Prostate gland (tissue), 2 donors: ENCODE measurements around the gene AGPAT1. TPM values are rescaled to one million over a fixed set of nuclear protein-coding genes. Genes with fewer than 3 reads are reported as not detected.

Experiments
- DNase-seq: peaks from one replicate; pipeline ENCODE4 v3.0.0-alpha.2; 2019; ENCODE audit warnings: low spot score
- H3K27ac ChIP-seq, 2 donors: fragments of 200-600 bp; sonication (generic); 2 replicates each; pipeline ENCODE4 v1.5.1; 2017 to 2019
- H3K27me3 ChIP-seq: fragments of 200-600 bp; sonication (generic); replicated peaks from 2 replicates; pipeline ENCODE4 v1.5.1; 2019; ENCODE audit not compliant: insufficient read depth
- H3K36me3 ChIP-seq, 2 donors: fragments of 200-600 bp; sonication (generic); 1 replicate in 1 of 2; 2 replicates in 1 of 2; pipeline versions ENCODE4 v1.5.1 to v1.8.1; 2017 to 2019
- H3K4me1 ChIP-seq: fragments of 200-600 bp; sonication (generic); replicated peaks from 2 replicates; pipeline ENCODE4 v1.5.1; 2019
- H3K4me3 ChIP-seq, 2 donors: fragments of 200-600 bp; sonication (generic); 2 replicates each; pipeline ENCODE4 v1.5.1; 2017 to 2019
- H3K9me3 ChIP-seq: fragments of 200-600 bp; sonication (generic); 2 replicates; pipeline ENCODE4 v1.5.1; 2017
- POLR2A ChIP-seq: fragments of 450-650 bp; IDR thresholded peaks from one replicate; pipeline ENCODE4 v1.6.1; 2016; ENCODE audit warnings: antibody characterized with exemption, mild to moderate bottlenecking
- POLR2AphosphoS5 ChIP-seq: sonication (generic); formaldehyde crosslinking; IDR thresholded peaks from one replicate; pipeline ENCODE4 v1.6.1; 2017; ENCODE audit warnings: antibody characterized with exemption
- WGBS: methylation state at CpG from one replicate; pipeline ENCODE4 v1.1.5; 2018; 5-methylcytosine and 5-hydroxymethylcytosine counted together
- intact Hi-C: fragments of 100-400 bp; cut with DNase I; formaldehyde crosslinking; loops from one replicate; pipeline ENCODE4 v1.14.2; 2022
- total RNA-seq, 2 donors: library from RNA; depleted of rRNA; stranded (reverse); fragments of >200 nt; gene quantifications; one replicate each; pipeline ENCODE4 v1.1.0, GENCODE V29; 2016
- TF ChIP-seq, protein P1 (sequence below), 4 experiments: fragments of 200-600 bp in 2 of 4; fragments of 450-650 bp in 2 of 4; sonication (generic) in 2 of 4; IDR thresholded peaks; 1 replicate in 3 of 4; 2 replicates in 1 of 4; pipeline ENCODE4 v1.5.1; 2016 to 2019; ENCODE audit warnings: antibody characterized with exemption in 4 of 4, mild to moderate bottlenecking in 2 of 4, moderate library complexity in 2 of 4

AGPAT1 gene
- total RNA-seq, 2 donors from 2014 or later: 52.6 to 113 TPM

GRCh38 chr6:32152769-32153563 lies 22.9 kb downstream of the AGPAT1 start:
- DNase-seq: no peak
- H3K36me3 ChIP-seq: peaks cover 0 to 5% of the 10 kb centered on the region in 2 donors
- 12% methylated on average over 35 of the region's 35 CpGs for WGBS
- intact Hi-C loops: loop anchor here (10.0 kb wide), 2 partner anchors 188 to 248 kb away; partner anchors contain the start of gene ZBTB12
- H3K4me3 ChIP-seq: peak overlapping the region; percentile 53 to 61
- H3K27me3 ChIP-seq: no peaks in the 10 kb centered on the region
- no peaks in the 10 kb centered on the region for H3K9me3 ChIP-seq
- H3K4me1 ChIP-seq: peaks cover 14% of the 10 kb centered on the region
- H3K27ac ChIP-seq: peak overlapping the region; percentile 88 to 89
- no peak for TF ChIP-seq POLR2AphosphoS5
- TF ChIP-seq, protein P1, sequence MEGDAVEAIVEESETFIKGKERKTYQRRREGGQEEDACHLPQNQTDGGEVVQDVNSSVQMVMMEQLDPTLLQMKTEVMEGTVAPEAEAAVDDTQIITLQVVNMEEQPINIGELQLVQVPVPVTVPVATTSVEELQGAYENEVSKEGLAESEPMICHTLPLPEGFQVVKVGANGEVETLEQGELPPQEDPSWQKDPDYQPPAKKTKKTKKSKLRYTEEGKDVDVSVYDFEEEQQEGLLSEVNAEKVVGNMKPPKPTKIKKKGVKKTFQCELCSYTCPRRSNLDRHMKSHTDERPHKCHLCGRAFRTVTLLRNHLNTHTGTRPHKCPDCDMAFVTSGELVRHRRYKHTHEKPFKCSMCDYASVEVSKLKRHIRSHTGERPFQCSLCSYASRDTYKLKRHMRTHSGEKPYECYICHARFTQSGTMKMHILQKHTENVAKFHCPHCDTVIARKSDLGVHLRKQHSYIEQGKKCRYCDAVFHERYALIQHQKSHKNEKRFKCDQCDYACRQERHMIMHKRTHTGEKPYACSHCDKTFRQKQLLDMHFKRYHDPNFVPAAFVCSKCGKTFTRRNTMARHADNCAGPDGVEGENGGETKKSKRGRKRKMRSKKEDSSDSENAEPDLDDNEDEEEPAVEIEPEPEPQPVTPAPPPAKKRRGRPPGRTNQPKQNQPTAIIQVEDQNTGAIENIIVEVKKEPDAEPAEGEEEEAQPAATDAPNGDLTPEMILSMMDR (IDR thresholded peaks at IDR 0.05): no peak
- no peak for TF ChIP-seq POLR2A

DNA sequence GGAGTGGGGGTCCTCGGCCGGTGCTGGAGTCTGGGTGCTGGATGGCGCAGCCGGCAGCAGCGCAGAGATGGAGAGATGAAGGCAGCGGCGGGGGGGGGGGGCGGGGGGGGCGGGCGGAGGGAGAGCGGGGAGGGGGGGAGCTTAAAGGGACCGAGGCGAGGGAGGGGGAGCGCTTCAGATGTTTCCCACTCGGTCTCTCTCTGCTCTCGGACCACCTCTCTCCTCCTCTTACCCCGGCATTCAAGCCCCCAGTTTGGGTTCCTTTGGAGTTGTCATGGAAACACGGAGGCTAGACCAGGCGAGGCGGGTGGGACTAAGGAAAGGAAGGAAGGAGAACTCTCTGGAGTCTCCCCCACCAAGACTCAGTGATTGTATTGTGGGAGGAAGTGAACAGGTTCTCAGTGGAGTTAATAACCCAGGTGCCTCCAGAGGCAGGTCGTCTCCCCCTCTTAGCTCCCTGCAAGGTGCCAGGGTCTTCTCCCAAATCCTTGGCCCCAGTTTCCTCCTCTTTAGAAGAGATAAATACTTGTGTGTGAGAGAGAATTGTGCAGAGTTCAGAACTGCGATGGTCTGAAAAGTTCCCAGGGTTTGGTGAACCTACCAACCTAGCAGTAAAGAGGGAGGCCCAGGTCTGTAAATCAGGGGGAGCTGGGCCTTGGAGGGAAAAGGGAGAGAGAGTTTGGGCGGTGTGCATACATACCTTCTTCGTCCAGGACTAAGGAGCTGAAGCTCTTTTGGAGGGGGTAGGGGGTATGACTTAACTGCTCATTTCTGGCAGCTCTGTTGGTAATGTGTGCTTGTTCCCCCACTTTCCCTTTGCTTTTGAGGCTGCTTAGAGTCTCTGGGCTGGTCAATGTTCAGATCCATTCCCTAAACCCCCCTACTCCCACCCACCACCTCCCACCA lies 23.8 kb downstream of the AGPAT1 start, which contains the start of gene PRRT1:
Gene PRRT1 (minus strand): TSS at position 77 of the 906 bp plus-strand sequence. CDS start 112 bp downstream, outside the sequence.
- peak within 1 kb of the TSS; percentile 88 to 89 for H3K27ac ChIP-seq
- 11% methylated on average over 23 of the region's 24 CpGs for WGBS
- no peak for TF ChIP-seq POLR2AphosphoS5
- TF ChIP-seq, protein P1 (IDR thresholded peaks at IDR 0.05): no peak
- no peak for TF ChIP-seq POLR2A
- H3K36me3 ChIP-seq: no peaks in the 10 kb centered on the region
- DNase-seq: no peak
- intact Hi-C loops: loop anchor here (2.0 to 10.0 kb wide), 3 partner anchors 21 to 247 kb away; partner anchors contain the start of genes FKBPL and ZBTB12
- H3K4me1 ChIP-seq: peaks cover 14% of the 10 kb centered on the region
- peak within 1 kb of the TSS; percentile 53 to 61 for H3K4me3 ChIP-seq
- no peaks in the 10 kb centered on the region for H3K9me3 ChIP-seq
- no peaks in the 10 kb centered on the region for H3K27me3 ChIP-seq

DNA sequence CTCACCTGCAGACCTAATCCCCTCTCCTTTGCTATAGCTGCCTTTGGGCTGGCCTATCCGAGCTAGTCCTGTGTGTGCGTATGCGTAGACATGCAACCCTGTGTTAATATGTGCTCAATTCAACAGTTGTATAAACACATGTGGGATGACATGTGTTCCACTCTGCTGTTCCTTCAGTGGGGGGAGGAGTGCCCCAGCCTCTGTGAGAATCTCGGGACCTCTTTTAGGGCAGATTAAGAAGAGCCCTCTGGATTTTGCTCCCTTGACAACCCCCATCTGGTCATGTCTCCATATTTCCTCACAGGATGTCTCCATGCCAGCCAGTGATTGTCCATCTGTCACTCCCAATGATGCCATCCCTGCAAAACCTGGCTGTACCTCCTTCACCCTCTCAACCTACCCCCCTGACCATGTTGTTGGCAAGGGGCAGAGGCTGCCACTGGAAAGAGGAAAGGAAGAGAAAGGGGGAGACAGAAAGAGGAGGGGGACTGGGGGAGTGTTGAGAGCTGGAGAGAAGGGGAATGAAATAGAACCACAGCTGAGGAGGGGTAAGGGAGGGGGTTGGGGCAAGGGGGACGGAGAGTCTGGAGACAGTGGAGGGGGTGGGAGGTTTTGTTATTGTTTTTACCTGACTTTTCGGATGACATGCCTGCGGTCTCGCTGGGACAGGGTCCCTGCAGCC lies 24.6 kb downstream of the AGPAT1 start:
- DNase-seq: no peak
- TF ChIP-seq POLR2A: no peak
- no peaks in the 10 kb centered on the region for H3K27me3 ChIP-seq
- H3K27ac ChIP-seq: peak overlapping the region; percentile 88 to 89
- H3K36me3 ChIP-seq: no peaks in the 10 kb centered on the region
- no peaks in the 10 kb centered on the region for H3K9me3 ChIP-seq
- peaks cover 14% of the 10 kb centered on the region for H3K4me1 ChIP-seq
- WGBS: 25% methylated on average over 8 of the region's 8 CpGs
- H3K4me3 ChIP-seq: peak overlapping the region; percentile 20 to 27
- intact Hi-C loops: loop anchor here (2.0 to 10.0 kb wide), 3 partner anchors 21 to 247 kb away; partner anchors contain the start of genes FKBPL and ZBTB12

GRCh38 chr6:32149932-32150870 lies 25.7 kb downstream of the AGPAT1 start:
- no peaks in the 10 kb centered on the region for H3K36me3 ChIP-seq
- no peaks in the 10 kb centered on the region for H3K27me3 ChIP-seq
- H3K4me3 ChIP-seq: peak overlapping the region in 1 of 2 donors; percentile 8
- no peaks in the 10 kb centered on the region for H3K9me3 ChIP-seq
- DNase-seq: no peak
- TF ChIP-seq POLR2A (no peak), POLR2AphosphoS5 (no peak)
- TF ChIP-seq, protein P1 (IDR thresholded peaks at IDR 0.05): no peak
- WGBS: 54% methylated on average over 44 of the region's 55 CpGs
- H3K4me1 ChIP-seq: peaks cover 9% of the 10 kb centered on the region
- intact Hi-C loops: loop anchor here (2.0 to 10.0 kb wide), 3 partner anchors 19 to 245 kb away; partner anchors contain the start of genes FKBPL and ZBTB12
- no peak overlapping the region for H3K27ac ChIP-seq
